Activated naive CD8-positive, alpha-beta T cell treated with anti-CD3 and anti-CD28 coated beads for 36 hours (primary cell): Measurements from ENCODE around the gene NEUROG1. TPM values are rescaled to one million over a fixed set of nuclear protein-coding genes. Genes with fewer than 3 reads are reported as not detected.
A peak's percentile ranks its signal among the peaks of the same experiment; 100 is the strongest.
"Not testable (repeated sequence)": the region's sequence is repeated elsewhere in the genome, so short reads cannot be mapped to it uniquely, and the experiment has no call there.

Source experiments
- DNase-seq: peaks from one replicate; pipeline ENCODE4 v3.0.0; 2021
- H3K27ac Mint-ChIP-seq: one replicate; pipeline ENCODE4 v1.8.0; 2022; ENCODE audit warnings: mild to moderate bottlenecking, moderate library complexity, mixed read lengths
- H3K27me3 Mint-ChIP-seq: one replicate; pipeline ENCODE4 v1.8.0; 2022; ENCODE audit warnings: mild to moderate bottlenecking, mixed read lengths
- H3K36me3 Mint-ChIP-seq: one replicate; pipeline ENCODE4 v1.8.0; 2021; ENCODE audit warnings: mild to moderate bottlenecking, mixed read lengths
- H3K4me1 Mint-ChIP-seq: one replicate; pipeline ENCODE4 v1.8.0; 2021; ENCODE audit warnings: mixed read lengths
- H3K4me3 Mint-ChIP-seq: one replicate; pipeline ENCODE4 v1.8.0; 2022; ENCODE audit warnings: mild to moderate bottlenecking, moderate library complexity, mixed read lengths
- H3K9me3 Mint-ChIP-seq: one replicate; pipeline ENCODE4 v1.8.0; 2022; ENCODE audit warnings: mixed read lengths
- total RNA-seq, 2 experiments: library from RNA; stranded (reverse); gene quantifications; one replicate each; pipeline ENCODE4 v1.2.3, GENCODE V29; 2021

The NEUROG1 gene
- total RNA-seq, 2 experiments from 2014 or later = not detected

DNA sequence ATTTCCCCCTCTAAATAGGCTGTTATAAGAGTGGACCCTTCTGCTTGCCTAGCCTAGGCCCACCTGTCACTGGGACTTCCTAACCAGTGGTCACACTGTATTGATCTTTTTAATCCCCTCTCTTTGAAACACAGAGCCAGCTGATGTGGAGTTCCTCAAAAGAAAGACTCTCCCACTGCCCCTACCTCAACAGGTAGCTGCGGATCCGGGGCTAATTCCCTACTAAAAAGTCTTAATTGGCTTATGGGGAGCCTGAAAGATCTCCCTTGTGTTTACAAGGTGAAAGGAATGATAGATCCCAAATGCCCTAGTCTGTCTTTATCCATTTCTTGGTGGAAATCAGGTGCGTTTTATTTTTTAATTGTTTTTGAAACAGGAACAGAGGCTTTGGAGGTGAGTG is 2.0 kb downstream of the NEUROG1 start:
- H3K4me3 Mint-ChIP-seq = no peak overlapping the region
- no peaks in the 10 kb centered on the region for H3K36me3 Mint-ChIP-seq
- no peak for DNase-seq
- H3K27me3 Mint-ChIP-seq = peaks cover 78% of the 10 kb centered on the region
- H3K4me1 Mint-ChIP-seq = peaks cover 8% of the 10 kb centered on the region
- H3K27ac Mint-ChIP-seq = no peak overlapping the region
- no peaks in the 10 kb centered on the region for H3K9me3 Mint-ChIP-seq

DNA sequence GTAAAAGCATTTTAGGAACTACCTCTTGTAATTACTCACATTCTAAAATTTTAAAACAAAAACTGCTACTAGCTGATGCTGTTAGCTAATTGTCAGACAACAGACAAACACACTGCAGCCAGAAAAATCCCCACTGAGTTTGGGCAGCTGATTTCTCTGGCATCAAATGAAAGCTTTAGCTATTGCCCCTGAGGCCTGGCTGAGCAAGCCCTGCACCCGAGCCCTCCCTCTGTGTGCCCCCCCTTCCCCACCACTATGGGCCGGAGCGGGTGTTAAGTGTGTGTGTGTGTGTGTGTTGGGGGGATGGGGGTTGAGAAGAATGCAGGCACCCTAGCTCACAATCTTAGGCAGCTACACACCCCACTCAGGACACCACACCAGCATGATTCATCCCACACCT is 2.4 kb downstream of the NEUROG1 start:
- no peaks in the 10 kb centered on the region for H3K36me3 Mint-ChIP-seq
- no peak overlapping the region for H3K27ac Mint-ChIP-seq
- no peaks in the 10 kb centered on the region for H3K9me3 Mint-ChIP-seq
- peaks cover 74% of the 10 kb centered on the region for H3K27me3 Mint-ChIP-seq
- no peak overlapping the region for H3K4me3 Mint-ChIP-seq
- H3K4me1 Mint-ChIP-seq = peaks cover 8% of the 10 kb centered on the region
- DNase-seq = no peak

DNA sequence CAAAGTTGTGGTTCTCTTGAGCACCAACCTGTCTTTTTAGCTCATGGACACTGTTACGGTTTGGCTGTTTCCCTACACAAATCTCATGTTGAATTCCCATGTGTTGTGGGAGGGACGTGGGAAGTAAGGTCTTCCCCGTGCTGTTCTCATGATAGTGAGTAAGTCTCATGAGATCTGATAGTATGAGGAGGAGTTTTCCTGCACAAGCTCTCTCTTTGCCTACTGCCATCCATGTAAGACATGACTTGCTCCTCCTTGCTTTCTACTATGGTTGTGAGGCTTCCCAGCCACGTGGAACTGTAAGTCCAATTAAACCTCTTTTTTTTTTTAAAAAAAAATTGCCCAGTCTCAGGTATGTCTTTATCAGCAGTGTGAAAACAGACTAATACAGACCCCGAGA is 6.2 kb downstream of the NEUROG1 start:
- DNase-seq, H3K4me1 Mint-ChIP-seq, H3K27ac Mint-ChIP-seq, H3K9me3 Mint-ChIP-seq, H3K36me3 Mint-ChIP-seq, H3K4me3 Mint-ChIP-seq: not testable (repeated sequence)
- H3K27me3 Mint-ChIP-seq = peaks cover 56% of the 10 kb centered on the region

DNA sequence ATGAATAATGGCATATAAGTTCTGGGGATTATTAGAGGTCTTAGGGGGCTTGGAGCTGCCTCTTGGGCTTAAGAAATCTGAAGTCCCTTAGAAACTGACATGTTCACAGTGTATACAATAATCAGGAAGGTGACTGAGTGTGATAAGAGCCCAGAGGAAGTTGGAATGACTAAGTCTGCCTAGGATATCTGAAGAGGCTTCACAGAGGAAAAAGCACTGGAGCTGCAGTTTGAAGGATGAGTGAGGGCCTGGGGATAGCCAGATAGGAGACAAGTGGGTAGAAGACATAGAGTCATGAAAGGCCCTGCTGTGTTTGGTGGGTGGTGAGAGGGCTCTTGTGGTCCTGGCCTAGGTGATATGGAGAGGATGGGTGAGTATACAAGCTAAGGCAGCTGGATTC is 8.8 kb downstream of the NEUROG1 start:
- H3K9me3 Mint-ChIP-seq = no peaks in the 10 kb centered on the region
- no peaks in the 10 kb centered on the region for H3K4me1 Mint-ChIP-seq
- no peak overlapping the region for H3K27ac Mint-ChIP-seq
- DNase-seq = no peak
- H3K36me3 Mint-ChIP-seq = no peaks in the 10 kb centered on the region
- H3K27me3 Mint-ChIP-seq = peaks cover 49% of the 10 kb centered on the region
- H3K4me3 Mint-ChIP-seq = no peak overlapping the region

DNA sequence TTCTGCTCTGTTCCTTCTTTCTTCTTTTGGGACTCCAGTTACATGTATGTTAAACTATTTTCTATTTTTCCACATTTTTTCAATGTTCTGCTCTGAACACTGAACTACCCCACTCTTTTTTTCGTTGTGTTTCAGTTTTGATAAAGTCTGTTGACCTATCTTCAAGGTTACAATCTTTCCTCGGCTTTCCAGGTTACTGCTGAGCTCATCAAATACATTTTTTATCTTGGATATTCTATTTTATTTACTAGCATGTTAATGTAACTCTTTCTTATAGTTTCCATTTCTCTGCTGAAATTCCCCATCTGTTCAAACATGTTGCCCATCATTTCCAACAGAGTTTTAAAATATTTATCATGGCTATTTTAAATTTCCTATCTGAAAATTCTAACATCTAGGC is 13.8 kb downstream of the NEUROG1 start:
- H3K36me3 Mint-ChIP-seq = no peaks in the 10 kb centered on the region
- no peak for DNase-seq
- peaks cover 69% of the 10 kb centered on the region for H3K27me3 Mint-ChIP-seq
- no peak overlapping the region for H3K27ac Mint-ChIP-seq
- H3K4me1 Mint-ChIP-seq = no peaks in the 10 kb centered on the region
- no peaks in the 10 kb centered on the region for H3K9me3 Mint-ChIP-seq
- H3K4me3 Mint-ChIP-seq = no peak overlapping the region

DNA sequence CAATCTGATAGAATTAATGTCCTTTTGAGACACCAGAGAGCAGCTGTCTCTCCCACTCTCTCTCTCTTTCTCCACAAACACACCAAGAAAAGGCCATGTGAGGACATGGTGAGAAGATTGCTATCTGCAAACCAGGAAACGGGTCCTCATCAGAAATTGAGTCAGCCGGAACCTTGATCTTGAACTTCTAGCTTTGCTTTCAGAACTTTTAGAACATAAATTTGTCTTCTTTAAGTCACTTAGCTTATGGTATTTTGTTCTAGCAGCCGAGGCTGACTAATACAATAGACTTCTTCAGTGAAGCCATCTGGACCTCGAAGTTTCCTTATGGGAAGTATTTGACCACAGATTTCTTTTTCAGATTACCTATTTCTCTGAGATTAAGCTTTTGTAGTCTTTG is 18.1 kb downstream of the NEUROG1 start:
- peaks cover 49% of the 10 kb centered on the region for H3K27me3 Mint-ChIP-seq
- no peaks in the 10 kb centered on the region for H3K4me1 Mint-ChIP-seq
- no peak overlapping the region for H3K4me3 Mint-ChIP-seq
- DNase-seq = no peak
- no peaks in the 10 kb centered on the region for H3K36me3 Mint-ChIP-seq
- H3K9me3 Mint-ChIP-seq = no peaks in the 10 kb centered on the region
- H3K27ac Mint-ChIP-seq = no peak overlapping the region

DNA sequence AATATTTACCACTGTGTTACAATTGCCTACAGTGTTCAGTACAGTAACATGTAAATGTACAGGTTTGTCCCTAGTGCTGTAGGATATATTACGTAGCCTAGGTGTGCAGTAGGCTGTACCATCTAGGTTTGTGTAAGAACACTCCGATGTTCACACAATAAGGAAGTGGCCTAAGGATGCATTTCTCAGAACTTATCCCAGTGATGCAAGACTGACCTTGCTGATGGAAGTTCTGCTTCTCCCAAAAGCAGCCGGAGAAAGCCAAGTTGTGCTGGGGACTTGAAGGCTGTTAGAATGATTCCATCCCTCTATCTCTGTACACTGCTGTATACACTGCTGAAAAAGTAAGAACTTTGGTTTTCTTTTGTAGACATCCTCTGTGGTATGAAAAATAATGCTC is 21.6 kb downstream of the NEUROG1 start:
- no peaks in the 10 kb centered on the region for H3K4me1 Mint-ChIP-seq
- H3K36me3 Mint-ChIP-seq = no peaks in the 10 kb centered on the region
- no peak overlapping the region for H3K4me3 Mint-ChIP-seq
- peaks cover 46% of the 10 kb centered on the region for H3K27me3 Mint-ChIP-seq
- H3K9me3 Mint-ChIP-seq = no peaks in the 10 kb centered on the region
- DNase-seq = no peak
- no peak overlapping the region for H3K27ac Mint-ChIP-seq

DNA sequence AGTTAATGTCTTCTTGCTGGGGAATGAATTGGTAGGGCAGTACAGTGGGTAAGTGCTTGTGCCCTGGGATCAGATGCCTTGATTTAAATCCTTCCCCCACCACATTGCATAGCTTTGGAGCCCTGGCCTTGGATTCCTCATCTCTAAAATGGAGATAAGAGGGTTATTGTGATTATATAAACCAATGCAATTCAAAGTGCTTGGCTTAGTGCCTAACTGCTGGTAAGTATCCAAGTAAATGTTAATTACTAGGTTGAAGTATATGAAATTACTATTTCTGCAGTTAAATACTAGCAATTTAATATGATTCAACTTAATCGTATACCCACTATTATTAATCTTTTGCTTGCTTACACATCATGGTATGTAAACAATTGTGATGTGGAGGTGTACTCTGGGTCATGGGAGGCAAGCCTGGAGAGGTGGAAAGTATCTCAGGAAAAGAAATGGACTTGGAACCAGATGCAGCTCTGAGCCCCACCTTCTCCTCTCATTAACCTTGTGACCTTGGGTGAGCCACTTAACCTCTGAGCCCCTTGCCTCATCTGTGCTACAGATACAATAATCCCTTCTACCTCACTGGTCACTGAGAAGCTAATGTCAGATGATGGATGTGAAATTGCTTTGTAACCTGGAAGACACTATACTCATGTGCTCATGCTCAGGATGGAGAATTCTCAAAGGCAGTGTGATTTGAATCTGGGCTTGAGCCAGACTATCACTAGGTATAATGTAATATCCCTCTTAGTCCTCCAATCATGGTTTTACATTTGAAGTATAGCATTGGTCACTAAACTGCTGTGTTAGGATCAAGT is 23.8 kb downstream of the NEUROG1 start:
- H3K4me1 Mint-ChIP-seq = peaks cover 5% of the 10 kb centered on the region
- H3K36me3 Mint-ChIP-seq = no peaks in the 10 kb centered on the region
- no peak overlapping the region for H3K4me3 Mint-ChIP-seq
- peaks cover 53% of the 10 kb centered on the region for H3K27me3 Mint-ChIP-seq
- H3K9me3 Mint-ChIP-seq = no peaks in the 10 kb centered on the region
- DNase-seq = no peak
- H3K27ac Mint-ChIP-seq = no peak overlapping the region

DNA sequence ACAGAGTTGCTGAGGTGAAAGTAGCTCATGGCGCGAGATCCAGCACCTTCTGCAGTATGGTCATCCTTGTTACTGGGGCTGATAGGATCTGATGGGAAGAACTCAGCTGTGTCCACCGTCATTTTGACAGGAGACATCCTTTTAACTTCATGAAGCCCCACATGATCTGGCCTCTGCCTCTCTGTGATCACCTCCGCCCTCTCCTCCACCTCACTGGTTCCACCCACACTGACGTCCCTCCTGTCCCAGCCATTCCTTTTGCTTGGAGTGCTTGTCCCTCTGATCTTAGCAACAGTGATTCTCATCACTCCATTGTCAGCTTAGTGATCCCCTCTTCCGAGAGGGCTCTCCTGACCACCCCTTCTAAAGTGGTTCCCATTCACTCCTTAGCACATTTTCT is 25.8 kb downstream of the NEUROG1 start:
- H3K36me3 Mint-ChIP-seq = no peaks in the 10 kb centered on the region
- no peak overlapping the region for H3K27ac Mint-ChIP-seq
- H3K9me3 Mint-ChIP-seq = no peaks in the 10 kb centered on the region
- H3K4me3 Mint-ChIP-seq = no peak overlapping the region
- DNase-seq = no peak
- H3K27me3 Mint-ChIP-seq = peaks cover 59% of the 10 kb centered on the region
- H3K4me1 Mint-ChIP-seq = peaks cover 5% of the 10 kb centered on the region

DNA sequence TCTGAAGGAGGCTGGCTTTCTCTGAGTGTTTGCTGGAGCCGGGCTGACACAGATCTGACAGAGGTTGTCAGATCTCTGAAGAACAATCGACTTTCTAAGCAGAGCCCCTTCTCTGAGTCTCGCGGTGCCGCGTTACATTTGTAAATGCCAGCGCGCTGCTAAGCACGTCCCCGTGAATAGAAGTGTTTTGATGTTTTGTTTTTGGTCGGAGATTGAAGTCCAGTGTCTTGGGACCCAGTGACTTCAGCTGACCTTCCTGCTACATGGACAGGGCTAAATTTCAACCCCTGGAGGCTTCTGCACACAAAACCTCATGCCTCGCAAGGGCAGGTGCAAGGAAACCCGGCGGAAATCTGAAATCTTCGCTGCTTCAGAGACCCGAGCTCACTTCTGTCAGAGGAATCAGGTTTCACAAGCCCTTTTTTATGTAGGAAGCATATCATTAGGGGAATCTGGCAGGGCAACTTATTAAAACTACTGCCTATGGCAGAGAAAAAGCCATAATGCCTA is 27.2 kb downstream of the NEUROG1 start:
- Mint-ChIP-seq H3K27ac (peak overlapping the region; percentile 25), H3K27me3 (peaks cover 69% of the 10 kb centered on the region), H3K36me3 (no peaks in the 10 kb centered on the region), H3K4me3 (peak overlapping the region; percentile 40), H3K4me1 (peaks cover 5% of the 10 kb centered on the region), H3K9me3 (no peaks in the 10 kb centered on the region)
- DNase-seq = no peak

DNA sequence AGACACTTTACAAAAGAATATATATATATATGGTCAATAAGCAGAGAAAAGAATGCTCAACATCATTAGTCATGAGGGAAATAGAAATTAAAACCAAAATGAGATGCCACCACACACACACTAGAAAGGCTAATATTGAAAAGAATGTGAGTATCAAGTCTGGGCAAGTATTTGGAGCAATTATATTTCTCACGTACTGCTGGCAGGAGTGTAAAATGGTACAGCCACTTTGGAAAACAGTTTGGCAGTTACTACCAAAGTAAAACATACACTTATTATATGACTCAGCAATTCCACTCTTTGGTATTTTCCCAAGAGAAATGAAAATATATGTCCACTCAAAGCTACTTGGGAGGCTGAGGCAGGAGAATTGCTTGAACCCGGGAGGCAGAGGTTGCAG is 29.8 kb downstream of the NEUROG1 start:
- Mint-ChIP-seq H3K9me3 (no peaks in the 10 kb centered on the region), H3K36me3 (no peaks in the 10 kb centered on the region), H3K27me3 (peaks cover 82% of the 10 kb centered on the region)

DNA sequence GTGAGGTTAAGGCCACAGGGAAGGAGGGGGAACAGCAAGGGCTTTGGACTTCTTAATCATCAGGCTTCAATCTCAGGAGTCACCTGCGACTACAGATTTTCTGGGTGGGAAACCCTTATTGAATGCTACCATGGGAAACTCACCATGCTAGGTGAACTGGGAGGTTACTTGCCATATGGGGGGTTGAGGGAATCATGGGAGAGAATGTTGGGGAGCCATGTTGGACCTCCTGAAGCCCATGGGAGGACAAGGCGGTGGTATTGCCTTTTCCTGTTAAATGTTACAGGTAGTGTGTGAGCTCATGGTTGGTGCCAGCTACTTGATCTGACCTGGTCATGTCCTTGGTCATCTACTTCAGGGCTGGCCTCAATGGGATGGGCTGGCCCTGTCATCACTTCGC is 31.4 kb downstream of the NEUROG1 start:
- no peak overlapping the region for H3K4me3 Mint-ChIP-seq
- peaks cover 5% of the 10 kb centered on the region for H3K4me1 Mint-ChIP-seq
- H3K36me3 Mint-ChIP-seq = no peaks in the 10 kb centered on the region
- DNase-seq = no peak
- H3K9me3 Mint-ChIP-seq = no peaks in the 10 kb centered on the region
- H3K27me3 Mint-ChIP-seq = peaks cover 75% of the 10 kb centered on the region
- no peak overlapping the region for H3K27ac Mint-ChIP-seq

More for the DNA sequence above, 29.8 kb downstream of the NEUROG1 start:
- Mint-ChIP-seq H3K4me1 (peaks cover 5% of the 10 kb centered on the region), H3K27ac (no peak overlapping the region), H3K4me3 (no peak overlapping the region)
- no peak for DNase-seq

DNA sequence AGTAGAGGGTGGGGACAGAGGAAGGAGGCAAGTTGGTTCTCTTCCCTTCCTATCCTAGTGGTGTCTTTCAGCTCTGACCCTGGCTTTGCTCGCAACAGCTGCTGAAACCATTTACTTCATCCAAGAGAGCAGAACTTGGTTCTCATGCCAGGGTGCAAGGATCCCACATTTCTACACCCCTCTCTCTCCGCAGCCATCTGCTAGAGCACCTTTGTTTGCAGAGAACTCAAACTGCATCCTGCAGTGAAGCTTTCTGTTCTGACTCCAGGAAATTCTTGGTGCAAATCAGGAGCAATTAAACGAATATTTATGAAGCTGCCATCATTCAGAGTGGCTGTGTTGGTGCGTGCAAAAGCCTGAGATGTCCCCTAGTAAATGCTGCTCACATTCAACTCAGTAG is 31.9 kb downstream of the NEUROG1 start:
- H3K27me3 Mint-ChIP-seq = peaks cover 70% of the 10 kb centered on the region
- no peak overlapping the region for H3K27ac Mint-ChIP-seq
- no peaks in the 10 kb centered on the region for H3K9me3 Mint-ChIP-seq
- no peak overlapping the region for H3K4me3 Mint-ChIP-seq
- peaks cover 5% of the 10 kb centered on the region for H3K4me1 Mint-ChIP-seq
- no peak for DNase-seq
- H3K36me3 Mint-ChIP-seq = no peaks in the 10 kb centered on the region

DNA sequence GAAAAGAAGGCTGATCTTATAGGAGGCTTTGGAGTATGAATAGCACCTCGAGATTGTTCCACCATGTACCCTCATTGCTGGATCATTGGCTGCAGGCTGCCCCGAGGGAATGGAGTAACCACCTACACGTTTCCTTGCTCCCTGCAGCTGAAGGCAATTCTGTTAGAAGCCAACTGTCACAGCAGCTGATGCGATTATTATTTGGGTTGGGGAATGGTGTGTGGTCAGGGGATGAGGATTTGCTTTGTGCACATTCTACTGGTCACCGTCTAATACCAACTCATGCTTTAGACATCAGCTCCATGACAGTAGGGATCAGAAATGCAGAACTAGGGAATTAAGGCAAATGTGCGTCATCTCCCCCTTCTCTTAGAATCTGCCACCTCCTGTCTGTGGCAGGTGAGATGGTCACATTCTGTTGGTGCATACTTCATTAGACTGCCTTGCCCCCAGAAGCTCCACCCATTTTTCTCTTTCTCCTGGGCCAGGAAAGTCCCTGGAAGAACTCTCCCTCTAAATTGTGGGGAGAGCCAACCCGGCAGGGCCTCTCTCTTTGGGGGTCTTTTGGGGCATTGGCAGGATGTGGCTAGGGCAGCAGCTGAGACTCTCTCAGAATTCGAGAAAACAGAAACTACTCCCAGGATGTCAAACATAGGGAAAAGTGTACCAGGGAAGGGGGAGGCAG is 32.8 kb downstream of the NEUROG1 start:
- H3K4me3 Mint-ChIP-seq = no peak overlapping the region
- H3K36me3 Mint-ChIP-seq = no peaks in the 10 kb centered on the region
- H3K27me3 Mint-ChIP-seq = peaks cover 69% of the 10 kb centered on the region
- H3K4me1 Mint-ChIP-seq = no peaks in the 10 kb centered on the region
- H3K9me3 Mint-ChIP-seq = no peaks in the 10 kb centered on the region
- DNase-seq = no peak
- H3K27ac Mint-ChIP-seq = no peak overlapping the region

DNA sequence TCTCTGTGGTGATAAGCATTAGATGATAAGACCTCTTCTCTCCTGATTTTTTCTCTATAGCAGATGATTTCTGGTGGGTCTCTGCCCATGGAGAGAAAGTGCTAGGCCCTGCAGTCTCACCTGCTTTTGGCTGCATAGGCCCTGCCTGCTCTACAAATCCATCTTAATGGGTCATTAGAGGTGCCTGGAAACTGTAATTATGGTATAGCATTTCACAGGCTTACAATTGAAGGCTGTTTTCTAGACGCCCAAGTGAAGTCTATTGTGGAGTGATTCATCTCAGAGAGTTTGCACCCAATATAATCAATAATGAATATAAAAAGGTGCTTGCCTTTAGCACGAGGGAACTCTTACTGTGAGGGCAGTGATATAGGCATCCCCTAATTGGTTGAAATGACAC is 33.8 kb downstream of the NEUROG1 start:
- Mint-ChIP-seq H3K9me3 (no peaks in the 10 kb centered on the region), H3K27ac (no peak overlapping the region)

DNA sequence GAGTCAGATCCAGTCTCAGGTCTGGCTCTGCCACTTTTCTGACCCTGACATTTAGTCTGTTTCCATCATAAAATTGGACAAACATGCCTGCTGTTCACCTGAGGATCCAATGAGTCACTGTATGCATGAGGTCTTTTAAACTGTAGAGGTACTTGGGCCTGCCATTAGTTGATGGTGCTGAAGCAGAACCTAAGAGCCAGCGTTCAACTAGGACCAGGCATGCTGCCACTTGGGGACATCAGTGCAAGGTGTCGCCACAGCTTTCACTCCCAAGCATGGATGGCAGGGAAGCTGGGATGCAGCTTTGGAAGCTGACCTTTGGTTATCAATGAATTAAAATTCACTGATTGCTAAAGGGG is 37.1 kb downstream of the NEUROG1 start:
- H3K9me3 Mint-ChIP-seq = no peaks in the 10 kb centered on the region
- no peak overlapping the region for H3K27ac Mint-ChIP-seq
- H3K4me1 Mint-ChIP-seq = no peaks in the 10 kb centered on the region
- H3K36me3 Mint-ChIP-seq = no peaks in the 10 kb centered on the region
- H3K4me3 Mint-ChIP-seq = no peak overlapping the region
- no peak for DNase-seq
- H3K27me3 Mint-ChIP-seq = peaks cover 53% of the 10 kb centered on the region

More for the DNA sequence above, 33.8 kb downstream of the NEUROG1 start:
- H3K4me3 Mint-ChIP-seq = no peak overlapping the region
- no peaks in the 10 kb centered on the region for H3K4me1 Mint-ChIP-seq
- H3K36me3 Mint-ChIP-seq = no peaks in the 10 kb centered on the region
- DNase-seq = no peak
- peaks cover 63% of the 10 kb centered on the region for H3K27me3 Mint-ChIP-seq
